ENCODE measurements around the gene POLD3. TPM values are rescaled to one million over a fixed set of nuclear protein-coding genes. Genes with fewer than 3 reads are reported as not detected.
"Not testable (repeated sequence)": the region's sequence is repeated elsewhere in the genome, so short reads cannot be mapped to it uniquely, and the experiment has no call there.

Gene POLD3
- polyA plus RNA-seq, 1 donor: 13.6 TPM

- no peak for DNase-seq
These were observed 46.5 kb downstream of the POLD3 start for GRCh38 chr11:74638869-74639268.

GRCh38 chr11:74639533-74639932 is 47.2 kb downstream of the POLD3 start:
- DNase-seq: no peak

- no peak for DNase-seq
These were observed 48.9 kb downstream of the POLD3 start for GRCh38 chr11:74641289-74641688.

- no peak for DNase-seq
These were observed 49.5 kb downstream of the POLD3 start for GRCh38 chr11:74641905-74642304.

GRCh38 chr11:74642912-74643311 is 50.5 kb downstream of the POLD3 start:
- DNase-seq: no peak

- peak; percentile 22 for DNase-seq
These were observed 51.7 kb downstream of the POLD3 start for GRCh38 chr11:74644081-74644480.

- DNase-seq: no peak
These were observed 53.8 kb downstream of the POLD3 start for GRCh38 chr11:74646215-74646614.

GRCh38 chr11:74646954-74647353 is 54.6 kb downstream of the POLD3 start:
- DNase-seq: no peak

GRCh38 chr11:74647404-74647803 is 55.0 kb downstream of the POLD3 start:
- no peak for DNase-seq

- DNase-seq: no peak
These were observed 55.4 kb downstream of the POLD3 start for GRCh38 chr11:74647831-74648230.

GRCh38 chr11:74648894-74649293 is 56.5 kb downstream of the POLD3 start:
- DNase-seq: no peak

GRCh38 chr11:74650498-74650897 is 58.1 kb downstream of the POLD3 start:
- peak; percentile 61 for DNase-seq

GRCh38 chr11:74654976-74655375 is 62.6 kb downstream of the POLD3 start:
- no peak for DNase-seq

GRCh38 chr11:74659124-74659523 is 66.7 kb downstream of the POLD3 start:
- not testable (repeated sequence) for DNase-seq

- DNase-seq: no peak
These were observed 70.2 kb downstream of the POLD3 start for GRCh38 chr11:74662487-74663103.

GRCh38 chr11:74663315-74663714 is 70.9 kb downstream of the POLD3 start:
- no peak for DNase-seq

GRCh38 chr11:74669211-74670160 is 77.1 kb downstream of the POLD3 start:
- DNase-seq: no peak

- no peak for DNase-seq
These were observed 77.8 kb downstream of the POLD3 start for GRCh38 chr11:74670171-74670570.

- DNase-seq: no peak
These were observed 79.3 kb downstream of the POLD3 start for GRCh38 chr11:74671520-74672196.

GRCh38 chr11:74672332-74672955 is 80.1 kb downstream of the POLD3 start:
- no peak for DNase-seq

- DNase-seq: peak; percentile 54
These were observed 80.7 kb downstream of the POLD3 start for GRCh38 chr11:74672956-74673692.

Measured in hindlimb muscle (tissue), 1 donor.